ENCODE data around the gene ULBP1. TPM values are rescaled to one million over a fixed set of nuclear protein-coding genes. Genes with fewer than 3 reads are reported as not detected.

Gene ULBP1, protein sequence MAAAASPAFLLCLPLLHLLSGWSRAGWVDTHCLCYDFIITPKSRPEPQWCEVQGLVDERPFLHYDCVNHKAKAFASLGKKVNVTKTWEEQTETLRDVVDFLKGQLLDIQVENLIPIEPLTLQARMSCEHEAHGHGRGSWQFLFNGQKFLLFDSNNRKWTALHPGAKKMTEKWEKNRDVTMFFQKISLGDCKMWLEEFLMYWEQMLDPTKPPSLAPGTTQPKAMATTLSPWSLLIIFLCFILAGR
- total RNA-seq, result 0.37 and 0.59 TPM in 2 replicates

DNA sequence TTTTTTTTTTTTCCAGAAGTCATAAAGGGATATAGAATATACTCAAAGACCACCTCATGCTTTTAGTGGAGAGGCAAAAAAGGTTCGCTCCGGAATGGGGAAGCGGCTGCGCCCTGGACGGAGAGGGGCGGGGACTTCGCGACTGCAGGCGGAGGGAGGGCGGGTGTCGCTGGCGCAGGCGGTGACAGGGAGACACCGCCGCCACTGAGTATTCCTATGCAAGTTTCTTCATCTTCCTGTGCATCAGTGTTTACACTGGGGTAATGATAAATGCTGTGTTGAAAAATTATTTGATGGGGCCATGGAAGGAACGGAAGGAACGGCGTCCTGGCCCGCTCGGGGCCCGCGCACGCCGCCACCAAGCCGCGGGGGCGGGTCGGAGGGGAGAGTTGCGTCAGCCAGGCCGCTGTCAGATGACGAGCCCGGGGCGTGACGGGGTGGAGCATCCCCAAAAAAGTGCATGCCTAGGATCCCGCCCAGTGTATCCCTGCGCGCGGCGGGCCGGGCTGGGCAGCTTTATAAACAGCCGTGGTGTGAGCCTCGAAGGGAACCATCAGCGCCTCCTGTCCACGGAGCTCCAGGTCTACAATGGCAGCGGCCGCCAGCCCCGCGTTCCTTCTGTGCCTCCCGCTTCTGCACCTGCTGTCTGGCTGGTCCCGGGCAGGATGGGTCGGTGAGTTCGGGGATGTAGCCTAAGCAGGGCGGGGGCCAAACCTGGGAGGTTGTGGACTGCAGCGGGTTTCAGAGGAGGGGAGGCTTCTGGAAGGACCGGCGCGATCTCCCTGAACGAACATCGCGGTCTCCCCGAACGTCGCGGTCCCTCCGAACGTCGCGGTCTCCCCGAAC lies at the start of gene ULBP1:
Gene ULBP1, plus strand, starts transcription at position 482 of the 846 bp plus-strand sequence. Its CDS starts 107 bp downstream, at position 589.

DNA sequence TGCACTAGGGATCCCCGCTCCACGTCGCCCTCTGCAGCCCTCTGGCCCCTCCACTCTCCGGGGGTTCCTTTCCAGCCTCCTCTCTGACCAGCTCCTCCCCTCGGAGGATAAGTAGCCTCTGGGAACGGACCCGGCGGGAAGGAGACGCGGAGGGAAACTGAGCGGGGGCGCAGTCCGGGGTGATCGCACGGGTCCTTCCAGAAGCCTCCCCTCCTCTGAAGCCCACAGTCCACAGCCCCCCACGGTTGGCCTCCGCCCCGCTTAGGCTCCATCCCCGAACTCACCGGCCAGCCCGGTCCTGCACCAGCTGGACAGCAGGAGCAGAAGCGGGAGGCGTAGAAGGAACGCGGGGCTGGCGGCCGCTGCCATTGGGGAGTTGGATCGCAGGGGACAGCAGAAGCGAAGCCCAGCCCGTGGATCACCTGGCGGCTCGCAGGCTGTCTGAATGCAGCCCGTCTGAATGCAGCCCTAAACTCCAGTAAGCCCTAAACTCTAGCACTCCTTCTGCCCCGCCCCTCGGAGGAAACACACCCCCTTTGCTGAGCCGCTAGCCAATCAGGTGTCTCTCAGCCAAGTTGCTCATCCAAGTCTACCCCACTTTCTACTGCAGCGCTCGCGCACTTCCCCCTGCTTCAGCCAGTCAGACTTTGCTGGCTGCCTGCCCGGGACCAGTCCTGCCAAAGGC lies 41.0 kb upstream of the ULBP1 start, which contains the start of gene RAET1G:
Gene RAET1G, minus strand, starts transcription at position 480 of the 685 bp plus-strand sequence. Its CDS starts 111 bp downstream, at position 369.

DNA sequence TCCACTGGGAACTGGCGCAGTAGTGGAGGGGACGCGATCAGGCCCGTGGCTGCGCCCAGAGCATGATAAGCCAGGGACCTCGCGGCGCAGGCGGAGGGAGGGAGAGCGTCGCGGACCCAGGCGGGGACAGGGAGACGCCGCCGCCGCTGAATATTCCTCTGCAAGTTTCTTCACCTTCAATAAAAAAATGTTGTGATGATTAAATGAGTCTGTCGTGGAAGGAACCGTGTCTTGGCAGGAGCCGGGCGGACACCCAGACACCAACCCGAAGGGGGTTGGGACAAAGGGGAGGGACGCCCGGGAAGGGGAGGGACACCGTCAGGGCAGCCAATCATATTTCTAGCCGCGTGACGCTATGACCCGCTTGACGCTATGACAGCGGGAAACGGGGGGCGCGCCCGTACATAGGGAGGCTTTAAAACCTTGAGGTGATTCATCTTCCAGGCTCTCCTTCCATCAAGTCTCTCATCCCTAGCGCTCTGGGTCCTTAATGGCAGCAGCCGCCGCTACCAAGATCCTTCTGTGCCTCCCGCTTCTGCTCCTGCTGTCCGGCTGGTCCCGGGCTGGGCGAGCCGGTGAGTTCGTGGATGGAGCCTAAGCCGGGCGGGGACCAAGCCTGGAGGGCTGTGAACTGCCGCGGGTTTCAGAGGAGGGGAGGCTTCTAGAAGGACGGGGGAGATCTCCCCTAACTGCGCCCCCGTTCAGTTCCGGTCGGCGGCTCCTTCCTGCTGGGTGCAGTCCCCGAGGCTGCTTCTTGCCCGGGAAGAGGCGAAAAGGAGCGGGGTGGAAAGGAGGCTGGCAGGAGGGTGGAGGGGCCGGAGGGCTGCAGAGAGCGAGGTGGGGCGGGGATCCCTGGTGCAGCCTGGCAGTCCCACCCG lies 21.9 kb upstream of the ULBP1 start, which contains the start of gene ULBP2:
Gene ULBP2, plus strand, starts transcription at position 432 of the 878 bp plus-strand sequence. Its CDS starts 59 bp downstream, at position 491.

Other genes with a start within 250 kb of the ULBP1 start
- gene LATS1, start 245.8 kb upstream of the ULBP1 start, total RNA-seq, result 18.4 and 21.7 TPM in 2 replicates
- gene NUP43, start 217.4 kb upstream of the ULBP1 start, total RNA-seq, result 25.7 and 38.3 TPM in 2 replicates
- gene PCMT1, start 214.2 kb upstream of the ULBP1 start, total RNA-seq, result 112 and 144 TPM in 2 replicates
- 47.3 and 50.0 TPM in 2 replicates for gene LRP11, start 99.6 kb upstream of the ULBP1 start, total RNA-seq
- gene RAET1E, start 65.8 kb upstream of the ULBP1 start, total RNA-seq, result 1.5 and 2.2 TPM in 2 replicates
- 1.4 and 2.6 TPM in 2 replicates for gene RAET1G, start 40.8 kb upstream of the ULBP1 start, total RNA-seq
- gene ULBP2, start 21.9 kb upstream of the ULBP1 start, total RNA-seq, result 1.5 and 2.2 TPM in 2 replicates
- gene RAET1L, start 61.6 kb downstream of the ULBP1 start, total RNA-seq, result not detected in 2 replicates
- 17.3 and 21.7 TPM in 2 replicates for gene ULBP3, start 105.2 kb downstream of the ULBP1 start, total RNA-seq
- gene PPP1R14C, start 179.1 kb downstream of the ULBP1 start, total RNA-seq, result under 0.01 TPM in 1 of 2 replicates, not detected in the other

Data from subcutaneous preadipocyte (primary cell).